Measurements from ENCODE around the gene PTGES3L.
A peak's percentile ranks its signal among the peaks of the same experiment; 100 is the strongest.

PTGES3L gene

GRCh38 chr17:43024407-43025289 is 44.8 kb upstream of the PTGES3L start, which contains the start of gene RND2:
Gene RND2, plus strand, starts transcription at chr17:43025231. Its CDS starts 117 bp downstream, at chr17:43025348.
- peak; percentile 60 for TF ChIP-seq CTCF (IDR thresholded peaks at IDR 0.05)
- H3K4me3 ChIP-seq, result peak within 1 kb of the TSS; percentile 74
- DNase-seq (ENCODE audit: low spot score), result peak; percentile 94
- peak within 1 kb of the TSS; percentile 69 to 81 for H3K27ac ChIP-seq

DNA sequence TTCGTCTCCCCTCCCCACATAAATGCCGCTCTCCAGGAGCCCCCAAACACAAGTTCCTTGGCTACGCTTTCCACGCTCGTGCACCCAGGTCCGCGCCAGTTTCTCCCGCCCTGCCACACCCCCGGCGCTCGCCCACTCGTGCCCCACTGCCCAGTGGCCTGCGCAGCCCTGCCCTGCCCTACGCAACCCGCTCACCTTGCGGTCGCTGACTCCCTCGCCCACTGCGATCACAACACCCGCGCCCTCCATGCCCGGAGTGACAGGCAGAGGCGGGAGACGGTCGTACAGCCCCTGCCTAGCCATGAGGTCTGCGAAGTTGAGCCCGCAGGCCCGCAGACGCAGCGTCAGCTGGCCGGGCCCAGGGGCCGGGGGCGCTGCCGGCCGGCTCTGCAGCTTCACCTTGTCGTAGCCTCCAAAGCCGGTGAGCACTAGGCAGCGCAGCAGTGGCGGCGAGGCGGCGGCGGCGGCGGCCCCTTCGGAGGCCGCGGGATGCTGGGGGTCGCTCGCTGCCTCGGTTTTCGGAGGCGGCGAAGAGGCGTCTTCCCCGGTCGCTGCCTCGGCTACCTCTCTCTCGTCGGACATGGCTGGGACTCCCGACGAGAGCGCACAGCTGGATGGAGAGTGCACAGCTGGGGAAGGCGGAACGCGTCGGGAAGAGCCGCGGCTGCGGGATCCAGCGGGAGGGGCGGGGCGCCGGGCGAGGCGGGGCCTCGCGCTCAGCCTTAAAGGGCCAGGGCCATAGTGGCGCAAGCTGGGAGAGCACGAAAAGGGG is 42.0 kb upstream of the PTGES3L start, which contains the start of gene VAT1:
Gene VAT1 (minus strand): TSS at position 645 of the 772 bp plus-strand sequence. CDS start 63 bp downstream, at position 582.
- H3K4me3 ChIP-seq, result peak within 1 kb of the TSS; percentile 100
- no peak for TF ChIP-seq CTCF (IDR thresholded peaks at IDR 0.05)
- no peak for DNase-seq (ENCODE audit: low spot score)
- peak within 1 kb of the TSS; percentile 78 to 90 for H3K27ac ChIP-seq

GRCh38 chr17:43020789-43021740 is 41.2 kb upstream of the PTGES3L start:
- peak; percentile 88 for DNase-seq (ENCODE audit: low spot score)
- Histone ChIP-seq H3K27ac (peak overlapping the region; percentile 78 to 90), H3K4me3 (peak overlapping the region; percentile 100)
- TF ChIP-seq CTCF (IDR thresholded peaks at IDR 0.05), result no peak

GRCh38 chr17:43020030-43020621 is 40.2 kb upstream of the PTGES3L start:
- peak overlapping the region; percentile 100 for H3K4me3 ChIP-seq
- no peak for DNase-seq (ENCODE audit: low spot score)

DNA sequence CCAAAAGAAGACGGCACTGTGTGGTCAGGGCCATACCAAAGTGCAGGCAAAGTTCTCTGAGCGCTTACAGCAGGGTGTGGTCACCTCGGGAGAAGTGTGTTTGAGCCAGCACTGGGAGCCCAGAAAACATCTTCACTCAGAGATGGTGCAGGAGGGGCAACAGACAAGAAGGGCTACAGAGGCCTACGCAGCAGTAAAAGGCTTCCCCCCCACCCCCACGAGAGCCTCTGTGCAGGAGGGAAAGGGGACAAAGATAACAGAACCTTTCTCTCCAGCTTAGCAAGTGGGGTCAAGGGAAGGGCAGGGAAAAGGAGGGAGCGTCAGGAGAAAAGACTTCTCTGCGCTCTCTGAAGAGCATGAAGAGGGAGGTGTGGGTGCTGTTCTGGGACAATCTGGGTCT is 39.5 kb upstream of the PTGES3L start:
- no peak for TF ChIP-seq CTCF (IDR thresholded peaks at IDR 0.05)
- H3K27ac ChIP-seq, result peak overlapping the region; percentile 40 to 75
- peak overlapping the region; percentile 100 for H3K4me3 ChIP-seq
- no peak for DNase-seq (ENCODE audit: low spot score)

More at GRCh38 chr17:43020030-43020621, 40.2 kb upstream of the PTGES3L start:
- no peak for TF ChIP-seq CTCF (IDR thresholded peaks at IDR 0.05)
- H3K27ac ChIP-seq, result peak overlapping the region; percentile 40 to 75

DNA sequence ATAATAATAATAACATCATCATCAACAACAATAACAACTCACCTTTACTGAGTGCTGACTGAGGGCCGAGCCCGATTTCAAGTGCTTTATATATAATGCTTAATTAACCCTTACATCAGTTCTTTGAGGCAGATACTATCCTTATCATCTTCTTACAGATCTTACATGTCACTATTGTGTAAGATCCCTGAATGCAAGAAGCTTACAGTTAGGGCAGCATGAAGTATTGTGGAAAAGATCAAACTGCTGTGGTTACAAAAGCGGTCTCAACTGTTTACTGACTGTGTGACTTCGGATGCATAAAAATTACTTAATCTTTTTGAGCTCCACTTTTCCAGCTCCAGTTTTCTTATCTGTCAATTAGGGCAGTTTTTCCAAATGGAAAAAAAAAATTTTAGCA is 39.1 kb upstream of the PTGES3L start:
- no peak for TF ChIP-seq CTCF (IDR thresholded peaks at IDR 0.05)
- DNase-seq (ENCODE audit: low spot score), result no peak
- Histone ChIP-seq H3K4me3 (peak overlapping the region; percentile 100), H3K27ac (peak overlapping the region in 1 of 2 donors; percentile 55)
